ENCODE results near the gene SLC38A1.
A peak's percentile ranks its signal among the peaks of the same experiment; 100 is the strongest.
"Not testable (repeated sequence)": the region's sequence is repeated elsewhere in the genome, so short reads cannot be mapped to it uniquely, and the experiment has no call there.

SLC38A1 gene

GRCh38 chr12:46263140-46264016 lies 5.5 kb downstream of the SLC38A1 start:
- DNase-seq, result no peak

GRCh38 chr12:46261646-46262045 lies 7.2 kb downstream of the SLC38A1 start:
- no peak for DNase-seq

- DNase-seq, result no peak
Measured at GRCh38 chr12:46260913-46261476, 7.8 kb downstream of the SLC38A1 start.

GRCh38 chr12:46260124-46260912 lies 8.5 kb downstream of the SLC38A1 start:
- no peak for DNase-seq

- DNase-seq, result no peak
Measured at GRCh38 chr12:46259713-46260112, 9.1 kb downstream of the SLC38A1 start.

- DNase-seq, result no peak
Measured at GRCh38 chr12:46259071-46259470, 9.8 kb downstream of the SLC38A1 start.

GRCh38 chr12:46258129-46258528 lies 10.7 kb downstream of the SLC38A1 start:
- no peak for DNase-seq

GRCh38 chr12:46256942-46257341 lies 11.9 kb downstream of the SLC38A1 start:
- DNase-seq, result no peak

- DNase-seq, result no peak
Measured at GRCh38 chr12:46253544-46254162, 15.2 kb downstream of the SLC38A1 start.

- not testable (repeated sequence) for DNase-seq
Measured at GRCh38 chr12:46251994-46252393, 16.8 kb downstream of the SLC38A1 start.

- DNase-seq, result not testable (repeated sequence)
Measured at GRCh38 chr12:46249960-46250359, 18.9 kb downstream of the SLC38A1 start.

- no peak for DNase-seq
Measured at GRCh38 chr12:46246021-46246700, 22.7 kb downstream of the SLC38A1 start.

- DNase-seq, result no peak
Measured at GRCh38 chr12:46244997-46245396, 23.8 kb downstream of the SLC38A1 start.

- DNase-seq, result no peak
Measured at GRCh38 chr12:46244273-46244915, 24.4 kb downstream of the SLC38A1 start.

- DNase-seq, result no peak
Measured at GRCh38 chr12:46242569-46242968, 26.3 kb downstream of the SLC38A1 start.

- DNase-seq, result no peak
Measured at GRCh38 chr12:46240436-46240835, 28.4 kb downstream of the SLC38A1 start.

GRCh38 chr12:46238821-46239220 lies 30.0 kb downstream of the SLC38A1 start:
- DNase-seq, result no peak

- peak; percentile 20 for DNase-seq
Measured at GRCh38 chr12:46237371-46238045, 31.3 kb downstream of the SLC38A1 start.

GRCh38 chr12:46234000-46234399 lies 34.8 kb downstream of the SLC38A1 start:
- no peak for DNase-seq

- DNase-seq, result no peak
Measured at GRCh38 chr12:46233423-46233822, 35.4 kb downstream of the SLC38A1 start.

- DNase-seq, result no peak
Measured at GRCh38 chr12:46230983-46231382, 37.9 kb downstream of the SLC38A1 start.

All from MV-4-11 (cell line).